GM10847 (cell line): ENCODE results near the gene SACM1L.

Experiments used
- POLR2A ChIP-seq: IDR thresholded peaks from 2 replicates; pipeline ENCODE4 v1.6.1; 2011; ENCODE audit not compliant: insufficient read length; ENCODE audit errors: extremely low read depth

SACM1L gene

GRCh38 chr3:45657853-45658252 lies 31.3 kb upstream of the SACM1L start:
- no peak for TF ChIP-seq POLR2A

- TF ChIP-seq POLR2A, result no peak
Measured at GRCh38 chr3:45659661-45660566, 29.3 kb upstream of the SACM1L start.

GRCh38 chr3:45660567-45660901 lies 28.7 kb upstream of the SACM1L start:
- TF ChIP-seq POLR2A, result no peak

GRCh38 chr3:45664578-45664977 lies 24.6 kb upstream of the SACM1L start:
- no peak for TF ChIP-seq POLR2A

GRCh38 chr3:45665101-45665572 lies 24.1 kb upstream of the SACM1L start:
- no peak for TF ChIP-seq POLR2A

GRCh38 chr3:45666757-45667431 lies 22.3 kb upstream of the SACM1L start:
- TF ChIP-seq POLR2A, result no peak

GRCh38 chr3:45667569-45667934 lies 21.6 kb upstream of the SACM1L start:
- no peak for TF ChIP-seq POLR2A

GRCh38 chr3:45670436-45670835 lies 18.8 kb upstream of the SACM1L start:
- TF ChIP-seq POLR2A, result no peak

- no peak for TF ChIP-seq POLR2A
Measured at GRCh38 chr3:45670991-45671390, 18.2 kb upstream of the SACM1L start.

- no peak for TF ChIP-seq POLR2A
Measured at GRCh38 chr3:45673273-45673672, 15.9 kb upstream of the SACM1L start.

- no peak for TF ChIP-seq POLR2A
Measured at GRCh38 chr3:45676325-45677032, 12.7 kb upstream of the SACM1L start.

- no peak for TF ChIP-seq POLR2A
Measured at GRCh38 chr3:45677033-45677446, 12.2 kb upstream of the SACM1L start.

GRCh38 chr3:45677841-45678240 lies 11.4 kb upstream of the SACM1L start:
- no peak for TF ChIP-seq POLR2A

- TF ChIP-seq POLR2A, result no peak
Measured at GRCh38 chr3:45679805-45680204, 9.4 kb upstream of the SACM1L start.

- no peak for TF ChIP-seq POLR2A
Measured at GRCh38 chr3:45681221-45681620, 8.0 kb upstream of the SACM1L start.

- no peak for TF ChIP-seq POLR2A
Measured at GRCh38 chr3:45681846-45682245, 7.3 kb upstream of the SACM1L start.
